ENCODE results near the gene YPEL1.

The YPEL1 gene

GRCh38 chr22:21713428-21714058, 22.1 kb downstream of the YPEL1 start:
- Mint-ChIP-seq H3K27me3 (no peaks in the 10 kb centered on the region), H3K9me3 (no peaks in the 10 kb centered on the region), H3K36me3 (ENCODE audit: insufficient read depth) (peaks cover 22% of the 10 kb centered on the region), H3K4me3 (no peak overlapping the region), H3K4me1 (peaks cover 22% of the 10 kb centered on the region), H3K27ac (ENCODE audit: low read depth) (no peak overlapping the region)
- ATAC-seq (replicated peaks; ENCODE audit: extremely low read depth, poor library complexity, severe bottlenecking) = no peak
- no peak for DNase-seq (ENCODE audit: low spot score in 2 of 2)

DNA sequence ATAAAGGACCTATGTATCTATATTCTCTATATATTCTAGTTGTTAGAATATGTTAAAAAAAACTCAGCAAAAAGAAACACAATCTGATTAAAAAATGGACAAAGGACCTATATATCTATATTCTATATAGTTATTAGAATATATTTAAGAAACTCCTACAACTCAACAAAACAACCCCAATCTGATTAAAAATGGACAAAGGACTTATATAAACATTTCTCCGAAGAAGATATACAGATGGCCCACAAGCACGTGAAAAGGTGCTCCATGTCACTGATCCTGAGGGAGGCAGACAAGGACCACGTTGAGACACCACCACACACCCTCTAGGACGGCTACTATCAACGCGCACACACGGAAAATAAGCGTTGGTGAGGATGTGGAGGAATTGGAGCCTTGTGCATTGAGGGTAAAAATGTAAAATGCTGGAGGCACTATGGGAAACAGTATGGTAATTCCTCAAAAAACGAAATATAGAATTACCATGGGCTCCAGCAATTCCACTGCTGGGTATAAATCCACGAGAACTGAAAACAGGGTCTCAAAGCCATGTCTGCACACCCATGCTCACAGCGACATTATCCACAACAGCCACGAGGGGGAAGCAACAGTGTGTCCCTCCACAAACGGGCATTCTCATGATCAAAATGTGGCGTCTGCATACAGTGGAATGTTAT, 22.7 kb downstream of the YPEL1 start:
- H3K27me3 Mint-ChIP-seq = no peaks in the 10 kb centered on the region
- DNase-seq (ENCODE audit: low spot score in 2 of 2) = peak; percentile 33 to 40
- peaks cover 21% of the 10 kb centered on the region for H3K36me3 Mint-ChIP-seq (ENCODE audit: insufficient read depth)
- no peak overlapping the region for H3K4me3 Mint-ChIP-seq
- H3K4me1 Mint-ChIP-seq = peaks cover 18% of the 10 kb centered on the region
- peak; percentile 87 for ATAC-seq (replicated peaks; ENCODE audit: extremely low read depth, poor library complexity, severe bottlenecking)
- H3K9me3 Mint-ChIP-seq = no peaks in the 10 kb centered on the region
- H3K27ac Mint-ChIP-seq (ENCODE audit: low read depth) = no peak overlapping the region

DNA sequence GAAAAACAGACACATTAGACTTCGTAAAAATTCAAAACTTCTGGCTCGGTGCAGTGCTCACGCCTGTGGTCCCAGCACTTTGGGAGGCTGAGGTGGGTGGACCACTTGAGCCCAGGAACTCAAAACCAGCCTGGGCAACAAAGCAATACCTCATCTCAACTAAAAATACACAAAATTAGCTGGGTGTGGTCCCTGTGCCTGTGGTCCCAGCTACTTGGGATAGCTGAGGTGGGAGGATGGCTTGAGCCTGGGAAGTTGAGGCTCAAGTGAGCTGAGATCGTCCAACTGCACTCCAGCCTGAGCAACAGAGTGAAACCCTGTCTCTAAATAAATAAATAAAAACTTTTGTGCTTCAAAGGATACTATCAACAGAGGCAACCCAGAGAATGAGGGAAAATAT, 23.7 kb downstream of the YPEL1 start:
- no peak for DNase-seq (ENCODE audit: low spot score in 2 of 2)
- Mint-ChIP-seq H3K4me1 (peaks cover 10% of the 10 kb centered on the region), H3K27ac (ENCODE audit: low read depth) (no peak overlapping the region), H3K4me3 (no peak overlapping the region), H3K36me3 (ENCODE audit: insufficient read depth) (peaks cover 21% of the 10 kb centered on the region), H3K27me3 (no peaks in the 10 kb centered on the region), H3K9me3 (no peaks in the 10 kb centered on the region)
- no peak for ATAC-seq (replicated peaks; ENCODE audit: extremely low read depth, poor library complexity, severe bottlenecking)

DNA sequence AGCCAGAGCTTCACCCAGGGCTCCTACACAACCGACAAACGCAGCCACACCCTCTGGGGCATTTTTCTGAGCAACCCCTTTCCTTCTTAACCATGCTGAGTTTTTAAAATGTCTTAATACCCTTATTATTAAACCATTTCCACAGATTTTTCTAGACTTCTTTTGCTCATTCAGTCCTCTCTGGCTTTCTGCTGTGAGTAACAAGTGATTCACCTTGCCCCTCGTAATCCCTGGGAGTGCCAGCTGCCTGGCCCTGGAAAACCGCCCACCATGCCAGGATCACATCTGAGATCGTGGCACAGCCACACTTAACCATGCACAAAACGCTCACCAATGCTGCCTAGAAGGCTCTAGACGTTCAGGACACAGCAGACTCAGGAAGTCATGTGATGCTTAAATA, 25.4 kb downstream of the YPEL1 start:
- no peak for DNase-seq (ENCODE audit: low spot score in 2 of 2)

DNA sequence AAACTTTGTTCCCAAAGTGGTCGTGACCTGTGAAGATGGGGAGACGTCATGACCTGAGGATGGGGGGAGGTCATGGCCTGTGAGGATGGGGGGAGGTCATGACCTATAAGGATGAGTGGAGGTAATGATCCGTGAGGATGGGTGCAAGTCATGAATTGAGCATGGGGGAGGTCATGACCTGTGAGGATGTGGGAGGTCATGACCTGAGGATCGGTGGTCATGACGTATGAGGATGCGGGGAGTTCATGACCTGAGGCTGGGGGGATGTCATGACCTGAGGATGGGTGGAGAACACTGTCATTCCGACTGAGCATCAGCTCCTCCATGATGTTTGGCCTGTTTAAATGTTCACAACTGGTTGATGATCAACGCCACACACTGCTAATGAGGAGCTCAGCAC, 25.9 kb downstream of the YPEL1 start:
- Mint-ChIP-seq H3K27ac (ENCODE audit: low read depth) (peak overlapping the region; percentile 19), H3K9me3 (no peaks in the 10 kb centered on the region)

More for the DNA sequence above, 25.4 kb downstream of the YPEL1 start:
- no peak for ATAC-seq (replicated peaks; ENCODE audit: extremely low read depth, poor library complexity, severe bottlenecking)
- Mint-ChIP-seq H3K9me3 (no peaks in the 10 kb centered on the region), H3K4me3 (no peak overlapping the region), H3K27ac (ENCODE audit: low read depth) (peak overlapping the region; percentile 19), H3K27me3 (no peaks in the 10 kb centered on the region), H3K4me1 (peaks cover 10% of the 10 kb centered on the region), H3K36me3 (ENCODE audit: insufficient read depth) (peaks cover 21% of the 10 kb centered on the region)

DNA sequence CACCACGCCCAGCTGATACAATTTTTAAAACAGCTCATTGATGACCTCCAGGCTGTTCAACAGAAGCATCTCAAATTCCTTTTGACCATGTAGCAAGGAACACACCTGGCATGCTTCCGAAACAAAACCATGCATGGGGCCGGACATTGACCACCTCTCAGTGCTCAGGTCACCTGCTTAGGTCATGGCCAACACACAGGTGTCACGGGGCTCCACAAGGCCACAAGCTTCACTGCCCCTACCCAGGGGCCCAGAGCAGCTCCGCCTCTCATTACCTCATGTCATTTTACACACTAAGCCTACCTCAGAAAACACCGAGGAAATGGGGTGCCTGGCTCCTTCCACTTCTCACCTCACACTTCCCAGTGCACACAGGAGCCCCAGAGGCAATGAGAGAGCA, 26.6 kb downstream of the YPEL1 start:
- Mint-ChIP-seq H3K4me3 (no peak overlapping the region), H3K36me3 (ENCODE audit: insufficient read depth) (peaks cover 27% of the 10 kb centered on the region), H3K27me3 (no peaks in the 10 kb centered on the region), H3K27ac (ENCODE audit: low read depth) (no peak overlapping the region), H3K4me1 (peaks cover 10% of the 10 kb centered on the region), H3K9me3 (no peaks in the 10 kb centered on the region)
- DNase-seq (ENCODE audit: low spot score in 2 of 2) (no peak), ATAC-seq (replicated peaks; ENCODE audit: extremely low read depth, poor library complexity, severe bottlenecking) (no peak)

More for the DNA sequence above, 25.9 kb downstream of the YPEL1 start:
- Mint-ChIP-seq H3K36me3 (ENCODE audit: insufficient read depth) (peaks cover 24% of the 10 kb centered on the region), H3K27me3 (no peaks in the 10 kb centered on the region), H3K4me3 (no peak overlapping the region), H3K4me1 (peaks cover 10% of the 10 kb centered on the region)
- DNase-seq (ENCODE audit: low spot score in 2 of 2) (no peak), ATAC-seq (replicated peaks; ENCODE audit: extremely low read depth, poor library complexity, severe bottlenecking) (no peak)

GRCh38 chr22:21707677-21708076, 27.9 kb downstream of the YPEL1 start:
- ATAC-seq (replicated peaks; ENCODE audit: extremely low read depth, poor library complexity, severe bottlenecking) (no peak), DNase-seq (ENCODE audit: low spot score in 2 of 2) (no peak)
- no peaks in the 10 kb centered on the region for H3K27me3 Mint-ChIP-seq
- no peak overlapping the region for H3K4me3 Mint-ChIP-seq
- H3K4me1 Mint-ChIP-seq = no peaks in the 10 kb centered on the region
- H3K27ac Mint-ChIP-seq (ENCODE audit: low read depth) = no peak overlapping the region
- peaks cover 28% of the 10 kb centered on the region for H3K36me3 Mint-ChIP-seq (ENCODE audit: insufficient read depth)
- H3K9me3 Mint-ChIP-seq = no peaks in the 10 kb centered on the region

GRCh38 chr22:21703684-21704316, 31.8 kb downstream of the YPEL1 start:
- DNase-seq (ENCODE audit: low spot score in 2 of 2) (no peak), ATAC-seq (replicated peaks; ENCODE audit: extremely low read depth, poor library complexity, severe bottlenecking) (no peak)
- Mint-ChIP-seq H3K36me3 (ENCODE audit: insufficient read depth) (peaks cover 26% of the 10 kb centered on the region), H3K4me3 (no peak overlapping the region), H3K27me3 (no peaks in the 10 kb centered on the region), H3K9me3 (no peaks in the 10 kb centered on the region), H3K4me1 (peaks cover 6% of the 10 kb centered on the region), H3K27ac (ENCODE audit: low read depth) (no peak overlapping the region)

- H3K9me3 Mint-ChIP-seq = no peaks in the 10 kb centered on the region
- peaks cover 6% of the 10 kb centered on the region for H3K4me1 Mint-ChIP-seq
- no peak for DNase-seq (ENCODE audit: low spot score in 2 of 2)
- no peaks in the 10 kb centered on the region for H3K27me3 Mint-ChIP-seq
- no peak overlapping the region for H3K4me3 Mint-ChIP-seq
- no peak for ATAC-seq (replicated peaks; ENCODE audit: extremely low read depth, poor library complexity, severe bottlenecking)
- H3K36me3 Mint-ChIP-seq (ENCODE audit: insufficient read depth) = peaks cover 28% of the 10 kb centered on the region
- H3K27ac Mint-ChIP-seq (ENCODE audit: low read depth) = peak overlapping the region; percentile 93
Measured at GRCh38 chr22:21702700-21703683, 32.6 kb downstream of the YPEL1 start.

DNA sequence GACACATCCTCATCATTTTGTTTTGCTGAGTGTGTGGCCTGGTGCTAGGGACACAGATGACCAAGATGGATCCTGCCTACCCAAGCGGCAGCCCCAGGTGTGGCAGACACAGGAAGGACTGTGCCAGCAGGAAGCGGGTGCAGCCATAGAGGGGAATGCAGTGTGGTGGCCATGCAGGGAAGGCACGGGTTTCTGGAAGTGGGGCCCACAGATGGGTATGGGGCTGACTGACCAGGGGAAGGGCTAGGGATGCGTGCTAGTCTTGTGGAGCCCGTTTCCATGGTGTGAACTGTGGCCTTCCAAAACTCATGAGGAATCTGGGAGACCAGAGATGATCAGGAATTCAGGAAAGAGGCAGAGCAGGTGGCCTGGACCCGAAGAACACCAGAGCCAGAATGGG, 33.5 kb downstream of the YPEL1 start:
- peaks cover 28% of the 10 kb centered on the region for H3K36me3 Mint-ChIP-seq (ENCODE audit: insufficient read depth)
- peaks cover 6% of the 10 kb centered on the region for H3K4me1 Mint-ChIP-seq
- peak overlapping the region; percentile 93 for H3K27ac Mint-ChIP-seq (ENCODE audit: low read depth)
- H3K27me3 Mint-ChIP-seq = no peaks in the 10 kb centered on the region
- no peak overlapping the region for H3K4me3 Mint-ChIP-seq
- DNase-seq (ENCODE audit: low spot score in 2 of 2) = no peak
- no peak for ATAC-seq (replicated peaks; ENCODE audit: extremely low read depth, poor library complexity, severe bottlenecking)
- H3K9me3 Mint-ChIP-seq = no peaks in the 10 kb centered on the region

GRCh38 chr22:21701384-21701971, 34.1 kb downstream of the YPEL1 start:
- Mint-ChIP-seq H3K4me3 (no peak overlapping the region), H3K9me3 (no peaks in the 10 kb centered on the region), H3K27me3 (no peaks in the 10 kb centered on the region), H3K27ac (ENCODE audit: low read depth) (peak overlapping the region; percentile 93), H3K36me3 (ENCODE audit: insufficient read depth) (peaks cover 34% of the 10 kb centered on the region), H3K4me1 (peaks cover 6% of the 10 kb centered on the region)
- no peak for DNase-seq (ENCODE audit: low spot score in 2 of 2)
- ATAC-seq (replicated peaks; ENCODE audit: extremely low read depth, poor library complexity, severe bottlenecking) = no peak

DNA sequence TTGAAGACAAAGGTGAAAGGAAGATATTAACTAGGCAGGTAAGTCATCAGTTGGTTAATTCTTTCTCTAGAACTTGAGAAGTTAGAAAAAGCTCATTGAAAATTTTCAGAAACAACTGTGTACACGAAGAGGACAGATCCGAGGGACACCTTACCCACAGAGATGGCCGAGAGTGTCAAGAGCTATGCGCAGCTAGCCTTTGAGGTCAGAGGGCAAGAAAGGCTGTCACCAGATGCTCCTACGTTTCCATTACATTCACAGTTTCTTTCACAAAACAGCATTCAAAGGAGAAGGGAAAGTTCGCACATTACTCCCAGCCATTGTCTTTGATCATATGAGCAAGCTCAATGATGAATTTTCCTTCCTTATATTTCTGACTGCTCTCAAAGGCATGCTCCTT, 34.8 kb downstream of the YPEL1 start:
- no peaks in the 10 kb centered on the region for H3K9me3 Mint-ChIP-seq
- DNase-seq (ENCODE audit: low spot score in 2 of 2) = no peak
- no peak for ATAC-seq (replicated peaks; ENCODE audit: extremely low read depth, poor library complexity, severe bottlenecking)
- H3K4me3 Mint-ChIP-seq = no peak overlapping the region
- no peak overlapping the region for H3K27ac Mint-ChIP-seq (ENCODE audit: low read depth)
- no peaks in the 10 kb centered on the region for H3K27me3 Mint-ChIP-seq
- H3K36me3 Mint-ChIP-seq (ENCODE audit: insufficient read depth) = peaks cover 35% of the 10 kb centered on the region
- H3K4me1 Mint-ChIP-seq = peaks cover 6% of the 10 kb centered on the region
